GM10847 (cell line): ENCODE data around the gene SPOCK1.

Source experiments
- POLR2A ChIP-seq: IDR thresholded peaks from 2 replicates; pipeline ENCODE4 v1.6.1; 2011; ENCODE audit not compliant: insufficient read length; ENCODE audit errors: extremely low read depth

SPOCK1 gene

GRCh38 chr5:137498736-137499505, at the start of gene SPOCK1:
Gene SPOCK1 (minus strand): TSS chr5:137499326.
- TF ChIP-seq POLR2A: no peak

- TF ChIP-seq POLR2A: no peak
Observed at GRCh38 chr5:137545956-137546355, 46.8 kb upstream of the SPOCK1 start.

GRCh38 chr5:137533963-137534362, 34.8 kb upstream of the SPOCK1 start:
- TF ChIP-seq POLR2A: no peak

GRCh38 chr5:137531266-137531665, 32.1 kb upstream of the SPOCK1 start:
- TF ChIP-seq POLR2A: no peak

- TF ChIP-seq POLR2A: no peak
Observed at GRCh38 chr5:137521246-137521645, 22.1 kb upstream of the SPOCK1 start.

GRCh38 chr5:137516961-137517360, 17.8 kb upstream of the SPOCK1 start:
- TF ChIP-seq POLR2A: no peak

- TF ChIP-seq POLR2A: no peak
Observed at GRCh38 chr5:137516251-137516797, 17.2 kb upstream of the SPOCK1 start.

GRCh38 chr5:137515238-137515637, 16.1 kb upstream of the SPOCK1 start:
- TF ChIP-seq POLR2A: no peak

- no peak for TF ChIP-seq POLR2A
Observed at GRCh38 chr5:137510671-137511070, 11.5 kb upstream of the SPOCK1 start.

GRCh38 chr5:137507150-137507549, 8.0 kb upstream of the SPOCK1 start:
- TF ChIP-seq POLR2A: no peak

- no peak for TF ChIP-seq POLR2A
Observed at GRCh38 chr5:137506296-137506695, 7.2 kb upstream of the SPOCK1 start.

GRCh38 chr5:137504916-137505315, 5.8 kb upstream of the SPOCK1 start:
- no peak for TF ChIP-seq POLR2A

GRCh38 chr5:137503456-137503855, 4.3 kb upstream of the SPOCK1 start:
- TF ChIP-seq POLR2A: no peak

GRCh38 chr5:137502632-137503031, 3.5 kb upstream of the SPOCK1 start:
- no peak for TF ChIP-seq POLR2A

GRCh38 chr5:137501846-137502406, 2.8 kb upstream of the SPOCK1 start:
- no peak for TF ChIP-seq POLR2A

GRCh38 chr5:137501226-137501625, 2.1 kb upstream of the SPOCK1 start:
- TF ChIP-seq POLR2A: no peak
